Glomerular visceral epithelial cell (primary cell): ENCODE measurements around the gene NPEPPS.
"Not testable (repeated sequence)": the region's sequence is repeated elsewhere in the genome, so short reads cannot be mapped to it uniquely, and the experiment has no call there.

Experiments used
- DNase-seq: peaks from one replicate; pipeline ENCODE4 v3.0.0-alpha.2; 2016; ENCODE audit errors: extremely low spot score

Gene NPEPPS

GRCh38 chr17:47560517-47561043, 29.7 kb downstream of the NPEPPS start:
- DNase-seq, result not testable (repeated sequence)

GRCh38 chr17:47561698-47562405, 30.9 kb downstream of the NPEPPS start:
- not testable (repeated sequence) for DNase-seq

GRCh38 chr17:47562406-47562705, 31.4 kb downstream of the NPEPPS start:
- not testable (repeated sequence) for DNase-seq

- DNase-seq, result peak; percentile 3
Observed at GRCh38 chr17:47567261-47567660, 36.4 kb downstream of the NPEPPS start.

GRCh38 chr17:47572561-47572960, 41.7 kb downstream of the NPEPPS start:
- DNase-seq, result not testable (repeated sequence)

DNA sequence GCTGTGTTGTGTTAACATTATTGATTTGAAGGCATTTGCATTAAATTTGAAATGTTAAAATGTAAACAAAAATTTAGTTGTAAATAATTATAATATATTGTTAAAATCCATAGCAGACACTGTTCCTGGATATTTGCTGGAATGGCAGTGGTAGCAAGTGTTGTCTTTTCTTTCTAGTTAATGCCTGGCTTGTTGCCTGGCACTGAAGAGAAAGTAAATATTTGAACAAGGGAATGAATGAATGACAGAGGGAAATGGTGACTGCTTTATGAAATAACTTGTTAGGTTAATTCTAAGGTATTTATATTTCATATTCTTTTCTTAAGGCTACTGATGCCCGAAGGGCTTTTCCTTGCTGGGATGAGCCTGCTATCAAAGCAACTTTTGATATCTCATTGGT, 51.5 kb downstream of the NPEPPS start:
- DNase-seq, result not testable (repeated sequence)

GRCh38 chr17:47586378-47587055, 55.6 kb downstream of the NPEPPS start:
- DNase-seq, result not testable (repeated sequence)

DNA sequence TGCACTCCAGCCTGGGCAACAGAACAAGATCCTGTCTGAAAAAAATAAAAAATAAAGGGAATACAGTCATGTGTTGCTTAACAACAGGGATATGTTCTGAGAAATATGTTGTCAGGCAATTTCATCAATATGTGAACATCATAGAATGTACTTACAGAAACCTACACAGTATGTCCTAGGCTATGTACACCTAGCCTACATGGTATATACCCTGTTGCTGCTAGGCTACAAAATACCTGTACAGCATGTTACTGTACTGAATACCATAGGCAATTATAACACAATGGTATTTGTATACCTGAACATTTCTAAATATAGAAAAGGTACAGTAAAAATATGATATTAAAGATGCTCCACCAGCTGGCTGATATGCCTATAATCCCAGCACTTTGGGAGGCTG, 62.6 kb downstream of the NPEPPS start:
- not testable (repeated sequence) for DNase-seq

- DNase-seq, result no peak
Observed at GRCh38 chr17:47603830-47604597, 73.1 kb downstream of the NPEPPS start.

DNA sequence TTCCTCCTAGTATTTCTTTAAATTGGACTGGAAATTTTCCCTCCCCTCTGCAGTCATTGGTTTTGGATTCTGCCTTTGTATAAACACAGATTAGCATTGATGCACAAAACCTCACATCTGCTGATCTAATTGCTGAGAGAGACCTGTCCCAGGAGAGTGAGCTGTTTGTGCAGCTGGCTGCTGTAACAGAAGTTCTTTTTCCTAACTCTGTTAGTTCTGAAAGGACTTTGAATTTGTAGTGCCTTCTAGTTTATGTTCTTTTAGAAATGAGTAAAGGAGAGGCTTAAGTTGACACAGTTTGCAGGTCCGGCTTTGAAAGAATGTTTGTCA, 73.7 kb downstream of the NPEPPS start:
- DNase-seq, result peak; percentile 26

DNA sequence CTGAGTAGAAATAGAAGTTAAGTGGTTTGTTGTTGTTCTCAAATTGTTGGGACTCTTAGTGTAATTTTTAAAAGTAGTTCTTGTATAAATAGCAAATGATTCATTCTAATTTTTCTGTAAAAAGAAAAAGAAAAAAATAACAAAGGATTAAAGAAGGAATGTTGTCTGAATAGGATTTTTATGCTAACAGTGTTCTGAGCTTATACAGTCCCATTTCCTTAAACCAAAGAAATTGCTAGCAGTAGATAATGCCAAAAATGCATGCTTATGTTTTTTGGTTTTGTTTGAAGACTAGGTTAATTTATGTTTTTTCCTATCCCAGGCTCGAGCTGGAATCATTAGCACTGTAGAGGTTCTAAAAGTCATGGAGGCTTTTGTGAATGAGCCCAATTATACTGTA, 74.1 kb downstream of the NPEPPS start:
- no peak for DNase-seq

GRCh38 chr17:47607481-47607880, 76.6 kb downstream of the NPEPPS start:
- no peak for DNase-seq

- no peak for DNase-seq
Observed at GRCh38 chr17:47611372-47612350, 80.8 kb downstream of the NPEPPS start.

DNA sequence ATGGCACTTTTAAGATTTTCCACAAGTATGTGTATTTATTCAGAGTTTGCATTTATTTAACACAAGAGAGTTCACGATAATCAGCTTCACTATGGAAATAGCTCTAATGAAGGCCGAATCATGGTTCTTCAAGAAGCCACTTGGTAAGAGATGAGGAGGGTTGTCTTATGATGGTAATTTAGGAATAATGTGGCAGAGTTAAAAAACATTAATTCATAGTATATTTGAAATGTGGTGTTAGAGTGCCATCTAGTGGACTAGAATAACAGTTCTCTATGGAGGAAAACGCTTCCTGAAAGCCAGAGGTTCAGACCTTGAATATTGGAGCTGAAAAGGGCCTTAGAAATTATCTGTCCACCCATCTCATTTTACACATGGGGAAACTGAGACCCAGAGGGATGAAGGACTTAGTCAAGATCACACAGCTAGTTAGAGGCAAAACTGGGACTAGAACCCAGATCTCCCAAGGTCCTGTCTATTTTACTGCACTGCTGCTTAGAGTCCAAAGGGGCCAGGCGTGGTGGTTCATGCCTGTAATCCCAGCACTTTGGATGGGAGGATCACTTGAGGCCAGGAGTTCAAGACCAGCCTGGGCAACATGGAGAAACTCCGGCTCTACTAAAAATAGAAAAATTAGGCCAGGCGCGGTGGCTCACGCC, 85.0 kb downstream of the NPEPPS start:
- peak; percentile 66 for DNase-seq

GRCh38 chr17:47618410-47618809, 87.5 kb downstream of the NPEPPS start:
- DNase-seq, result no peak

DNA sequence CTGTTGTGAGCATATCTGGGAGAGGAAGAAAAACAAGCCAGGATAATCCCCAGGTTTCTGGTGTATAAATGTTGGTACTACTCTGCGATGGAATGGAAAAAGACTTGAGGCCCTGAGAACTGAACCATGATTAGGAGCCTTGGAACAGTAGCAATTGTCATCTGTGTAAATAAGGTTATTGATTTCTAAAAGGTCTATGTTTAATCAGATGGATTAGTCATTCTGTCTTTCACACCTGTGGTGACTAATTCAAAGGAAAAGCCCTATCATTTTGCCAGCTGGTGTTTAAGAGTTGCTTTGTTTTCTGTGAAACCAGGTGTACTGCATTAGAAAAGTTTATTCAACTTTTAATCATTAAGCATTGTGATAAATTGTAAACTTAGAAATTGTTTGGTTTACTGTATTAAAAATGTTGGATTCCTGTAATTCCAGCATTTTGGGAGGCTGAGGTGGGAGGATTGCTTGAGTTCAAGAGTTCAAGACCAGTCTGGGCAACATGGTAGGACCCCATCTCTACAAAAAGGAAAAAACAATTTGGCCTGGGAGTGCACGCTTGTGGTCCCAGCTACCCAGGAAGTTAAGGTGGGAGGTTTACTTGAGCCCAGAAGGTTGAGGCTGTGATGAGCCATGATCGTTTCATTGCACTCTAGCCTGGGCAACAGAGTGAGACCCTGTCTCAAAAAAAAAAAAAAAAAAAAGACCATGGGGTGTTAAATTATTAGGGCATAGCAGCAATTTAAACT, 89.8 kb downstream of the NPEPPS start:
- DNase-seq, result no peak

DNA sequence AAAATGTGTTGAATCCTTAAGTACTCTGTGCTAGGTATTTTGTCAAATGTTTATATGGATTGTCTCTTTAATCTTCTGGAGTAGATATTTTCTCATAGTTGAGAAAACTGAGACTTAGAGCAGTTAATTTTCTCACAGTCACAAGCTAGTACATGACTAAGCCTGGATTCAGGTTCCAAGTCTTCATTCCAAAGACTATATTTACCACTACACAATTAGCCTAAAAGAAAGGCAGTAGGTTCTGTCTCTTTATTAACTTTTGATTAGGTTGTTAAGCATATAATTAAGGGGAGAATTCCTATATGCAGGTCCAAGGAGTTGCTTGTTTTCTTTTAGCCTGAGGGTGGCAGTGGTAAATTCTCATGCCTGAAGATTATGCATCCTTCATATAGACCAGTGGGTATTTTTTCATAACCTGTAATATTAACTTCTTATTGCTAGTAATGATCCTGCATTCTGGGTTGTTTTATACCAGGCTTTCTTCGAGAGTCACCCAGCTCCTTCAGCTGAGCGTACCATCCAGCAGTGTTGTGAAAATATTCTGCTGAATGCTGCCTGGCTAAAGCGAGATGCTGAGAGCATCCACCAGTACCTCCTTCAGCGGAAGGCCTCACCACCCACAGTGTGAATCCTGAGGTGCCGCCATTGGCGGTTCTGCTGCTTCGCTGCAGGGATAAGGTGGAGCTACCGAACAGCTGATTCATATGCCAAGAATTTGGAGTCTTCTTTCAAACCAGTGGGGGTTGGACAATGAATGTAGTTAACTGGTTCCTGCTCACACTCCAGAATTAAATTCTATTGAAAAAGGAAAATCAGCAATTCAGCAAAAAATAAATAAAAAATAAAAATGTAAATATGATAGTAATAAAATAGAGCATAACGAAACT, 90.6 kb downstream of the NPEPPS start:
- peak; percentile 90 for DNase-seq

DNA sequence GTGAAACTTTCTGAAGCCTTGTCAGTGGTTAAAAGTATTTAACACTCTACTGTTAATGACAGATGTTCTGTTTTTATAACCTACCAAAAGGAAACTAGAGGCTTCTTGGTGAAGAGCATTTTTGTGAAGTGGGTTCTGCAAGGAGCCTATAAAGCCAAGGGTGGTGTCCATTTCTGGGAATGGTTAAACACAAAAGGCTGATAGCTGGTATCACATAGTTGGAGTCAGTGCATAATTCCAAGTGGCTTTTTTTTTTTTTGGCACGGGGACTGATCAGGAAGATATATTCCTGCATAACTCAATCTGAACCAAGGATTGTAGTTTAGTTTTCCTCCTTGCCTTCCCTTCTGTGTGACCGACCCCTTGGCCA, 91.3 kb downstream of the NPEPPS start:
- no peak for DNase-seq

DNA sequence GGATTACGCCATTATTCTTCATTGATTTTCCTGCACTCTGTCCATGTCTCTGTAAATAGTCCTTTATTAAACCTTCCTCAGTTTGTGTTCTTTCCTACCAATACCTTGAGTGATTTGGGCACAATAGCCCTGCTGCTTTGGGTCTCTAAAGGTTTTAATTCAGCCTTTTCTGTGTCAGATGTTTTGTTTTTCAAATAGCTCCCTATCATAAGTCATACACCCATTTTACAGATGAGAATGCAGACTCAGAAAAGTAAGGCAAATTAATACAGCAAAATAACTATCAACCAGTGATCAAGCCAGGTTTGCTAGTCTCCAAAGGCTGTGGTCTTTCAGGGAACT, 93.8 kb downstream of the NPEPPS start:
- DNase-seq, result no peak
